ENCODE results near the gene STMN1.
"Not testable (repeated sequence)": the region's sequence is repeated elsewhere in the genome, so short reads cannot be mapped to it uniquely, and the experiment has no call there.

STMN1 gene

GRCh38 chr1:25905680-25906643, at the start of gene STMN1:
TSS of gene STMN1 (minus strand) at chr1:25906419. CDS start at chr1:25904676, 1,743 bp downstream.
- peak; percentile 88 for DNase-seq

GRCh38 chr1:25955553-25955952, 49.3 kb upstream of the STMN1 start:
- DNase-seq, result no peak

- no peak for DNase-seq
Observed at GRCh38 chr1:25954282-25954938, 48.2 kb upstream of the STMN1 start.

GRCh38 chr1:25952841-25953401, 46.7 kb upstream of the STMN1 start:
- DNase-seq, result no peak

- no peak for DNase-seq
Observed at GRCh38 chr1:25948641-25949040, 42.4 kb upstream of the STMN1 start.

- no peak for DNase-seq
Observed at GRCh38 chr1:25947027-25947426, 40.8 kb upstream of the STMN1 start.

- DNase-seq, result no peak
Observed at GRCh38 chr1:25945761-25946160, 39.5 kb upstream of the STMN1 start.

- DNase-seq, result no peak
Observed at GRCh38 chr1:25944986-25945385, 38.8 kb upstream of the STMN1 start.

- not testable (repeated sequence) for DNase-seq
Observed at GRCh38 chr1:25943511-25943910, 37.3 kb upstream of the STMN1 start.

GRCh38 chr1:25936947-25937346, 30.7 kb upstream of the STMN1 start:
- DNase-seq, result no peak

GRCh38 chr1:25933479-25934365, 27.5 kb upstream of the STMN1 start:
- DNase-seq, result no peak

- not testable (repeated sequence) for DNase-seq
Observed at GRCh38 chr1:25932811-25933400, 26.7 kb upstream of the STMN1 start.

- DNase-seq, result no peak
Observed at GRCh38 chr1:25932321-25932720, 26.1 kb upstream of the STMN1 start.

GRCh38 chr1:25929016-25929415, 22.8 kb upstream of the STMN1 start:
- no peak for DNase-seq

- no peak for DNase-seq
Observed at GRCh38 chr1:25927521-25928265, 21.5 kb upstream of the STMN1 start.

- no peak for DNase-seq
Observed at GRCh38 chr1:25926731-25927496, 20.7 kb upstream of the STMN1 start.

GRCh38 chr1:25924454-25924853, 18.2 kb upstream of the STMN1 start:
- no peak for DNase-seq

- no peak for DNase-seq
Observed at GRCh38 chr1:25922971-25923552, 16.8 kb upstream of the STMN1 start.

GRCh38 chr1:25922056-25922970, 16.1 kb upstream of the STMN1 start:
- DNase-seq, result peak; percentile 35
